Kidney epithelial cell (primary cell): ENCODE results near the gene IFNL2. TPM values are rescaled to one million over a fixed set of nuclear protein-coding genes. Genes with fewer than 3 reads are reported as not detected.

Experiments
- DNase-seq: peaks from one replicate; pipeline ENCODE4 v3.0.0-alpha.2; 2010; ENCODE audit warnings: low read depth
- H3K27me3 ChIP-seq: 2 replicates; pipeline ENCODE4 v1.6.0; 2011; ENCODE audit warnings: low read length; ENCODE audit not compliant: control insufficient read depth, insufficient read depth
- H3K36me3 ChIP-seq: 2 replicates; pipeline ENCODE4 v1.5.1; 2011; ENCODE audit warnings: low read length; ENCODE audit not compliant: control insufficient read depth, insufficient read depth
- H3K4me3 ChIP-seq: 2 replicates; pipeline ENCODE4 v1.5.1; 2011; ENCODE audit warnings: low read depth, mild to moderate bottlenecking, control low read depth, low read length
- total RNA-seq: library from RNA; depleted of rRNA; stranded (reverse); fragments of >200 nt; gene quantifications from 2 replicates; pipeline ENCODE4 v1.2.3, GENCODE V29; 2015
- TF ChIP-seq, protein P1 (sequence below): IDR thresholded peaks from 2 replicates; pipeline ENCODE4 v1.5.1; 2011; ENCODE audit warnings: mild to moderate bottlenecking, moderate library complexity, low read length, control low read depth, inconsistent platforms; ENCODE audit not compliant: insufficient read depth, poor library complexity, severe bottlenecking

IFNL2 gene
- total RNA-seq, 1 donor from 2014 or later: not detected

DNA sequence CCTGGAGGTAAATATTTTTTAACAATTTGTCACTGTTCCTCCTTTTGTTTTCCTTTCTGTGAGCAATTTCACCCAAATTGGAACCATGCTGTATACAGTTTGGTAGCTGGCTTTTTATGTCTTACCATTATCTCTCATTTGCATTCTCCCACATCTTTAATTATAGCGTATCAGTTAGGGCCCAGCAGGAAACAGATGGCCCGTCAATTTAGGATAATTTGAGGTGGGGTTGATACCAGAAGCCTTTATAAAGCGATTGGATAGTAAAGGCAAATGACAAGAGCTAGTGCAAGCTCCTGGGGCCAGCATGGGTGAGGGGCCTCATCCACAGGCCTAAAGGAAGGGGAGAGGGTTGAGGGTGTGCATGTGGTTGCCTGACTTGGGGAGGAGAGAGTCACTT lies 15.7 kb upstream of the IFNL2 start:
- no peak overlapping the region for H3K4me3 ChIP-seq
- no peak for DNase-seq
- no peaks in the 10 kb centered on the region for H3K36me3 ChIP-seq
- TF ChIP-seq, protein P1, sequence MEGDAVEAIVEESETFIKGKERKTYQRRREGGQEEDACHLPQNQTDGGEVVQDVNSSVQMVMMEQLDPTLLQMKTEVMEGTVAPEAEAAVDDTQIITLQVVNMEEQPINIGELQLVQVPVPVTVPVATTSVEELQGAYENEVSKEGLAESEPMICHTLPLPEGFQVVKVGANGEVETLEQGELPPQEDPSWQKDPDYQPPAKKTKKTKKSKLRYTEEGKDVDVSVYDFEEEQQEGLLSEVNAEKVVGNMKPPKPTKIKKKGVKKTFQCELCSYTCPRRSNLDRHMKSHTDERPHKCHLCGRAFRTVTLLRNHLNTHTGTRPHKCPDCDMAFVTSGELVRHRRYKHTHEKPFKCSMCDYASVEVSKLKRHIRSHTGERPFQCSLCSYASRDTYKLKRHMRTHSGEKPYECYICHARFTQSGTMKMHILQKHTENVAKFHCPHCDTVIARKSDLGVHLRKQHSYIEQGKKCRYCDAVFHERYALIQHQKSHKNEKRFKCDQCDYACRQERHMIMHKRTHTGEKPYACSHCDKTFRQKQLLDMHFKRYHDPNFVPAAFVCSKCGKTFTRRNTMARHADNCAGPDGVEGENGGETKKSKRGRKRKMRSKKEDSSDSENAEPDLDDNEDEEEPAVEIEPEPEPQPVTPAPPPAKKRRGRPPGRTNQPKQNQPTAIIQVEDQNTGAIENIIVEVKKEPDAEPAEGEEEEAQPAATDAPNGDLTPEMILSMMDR: no peak
- peaks cover 31% of the 10 kb centered on the region for H3K27me3 ChIP-seq

GRCh38 chr19:39253374-39254149 lies 14.6 kb upstream of the IFNL2 start:
- H3K27me3 ChIP-seq: peaks cover 20% of the 10 kb centered on the region
- no peak overlapping the region for H3K4me3 ChIP-seq
- DNase-seq: no peak
- H3K36me3 ChIP-seq: no peaks in the 10 kb centered on the region
- TF ChIP-seq, protein P1: no peak

DNA sequence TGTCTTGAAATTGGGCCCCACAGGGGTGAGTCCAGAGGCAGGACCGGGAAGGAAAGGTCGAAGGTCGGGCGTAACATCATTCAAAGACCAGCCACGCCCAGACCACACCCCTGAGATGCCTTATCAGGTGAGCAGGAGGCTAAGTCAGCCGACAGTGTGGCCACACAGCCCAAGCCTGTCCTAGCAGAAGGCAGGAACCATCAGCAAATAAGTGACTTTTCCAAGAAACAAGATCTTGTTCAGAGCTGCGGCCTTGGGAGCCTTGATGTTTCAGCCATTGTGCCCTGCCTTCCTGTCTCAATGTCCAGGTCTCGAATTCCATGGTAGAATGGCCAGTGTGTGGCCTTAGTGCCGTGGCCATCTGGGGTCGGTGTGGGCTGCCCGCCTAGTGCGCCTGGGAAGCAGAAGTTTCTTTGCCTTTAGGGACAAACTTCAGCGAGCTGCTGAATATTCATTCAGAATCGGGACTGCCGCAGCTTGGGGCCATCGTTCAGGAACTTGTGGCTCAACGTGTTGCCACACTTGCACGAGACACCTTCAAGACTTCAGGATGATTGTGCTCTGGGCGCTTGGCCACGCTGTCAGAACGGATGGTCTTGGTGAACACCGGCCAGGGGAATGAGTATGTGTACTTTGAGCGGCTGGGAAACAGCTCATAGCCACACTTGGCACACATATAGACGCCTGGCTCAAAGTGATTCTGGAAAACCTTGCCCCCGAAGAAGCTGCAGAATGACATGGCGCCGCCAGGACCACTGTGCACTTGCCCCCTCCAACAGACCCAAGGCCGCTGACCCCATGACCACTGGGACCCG lies 13.5 kb upstream of the IFNL2 start:
- TF ChIP-seq, protein P1: no peak
- no peaks in the 10 kb centered on the region for H3K36me3 ChIP-seq
- peaks cover 9% of the 10 kb centered on the region for H3K27me3 ChIP-seq
- no peak for DNase-seq
- no peak overlapping the region for H3K4me3 ChIP-seq

- TF ChIP-seq, protein P1: no peak
- Histone ChIP-seq H3K36me3 (no peaks in the 10 kb centered on the region), H3K4me3 (no peak overlapping the region), H3K27me3 (peaks cover 14% of the 10 kb centered on the region)
- DNase-seq: no peak
Observed at GRCh38 chr19:39257227-39257626, 11.0 kb upstream of the IFNL2 start.

DNA sequence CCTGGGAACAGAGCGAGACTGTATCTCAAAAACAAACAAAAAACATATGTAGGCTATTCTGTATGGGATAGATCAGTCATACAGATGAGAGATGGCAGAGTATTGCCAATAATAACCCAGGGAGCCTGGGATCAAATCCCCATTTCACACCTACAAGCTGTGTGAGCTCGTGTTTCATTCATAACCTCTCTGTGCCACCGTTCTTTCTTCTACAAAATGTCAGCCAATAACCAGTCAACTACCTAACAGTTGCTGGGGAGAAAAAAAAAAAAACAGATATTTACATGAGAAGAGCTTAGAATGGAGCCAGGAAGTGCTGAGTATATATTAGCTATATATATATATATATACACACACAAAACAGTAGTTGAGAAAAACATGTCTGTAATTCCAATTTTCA lies 6.5 kb upstream of the IFNL2 start:
- peaks cover 37% of the 10 kb centered on the region for H3K27me3 ChIP-seq
- no peak for DNase-seq
- H3K36me3 ChIP-seq: no peaks in the 10 kb centered on the region
- no peak overlapping the region for H3K4me3 ChIP-seq
- TF ChIP-seq, protein P1: no peak
